ENCODE measurements around the gene B3GNT5. TPM values are rescaled to one million over a fixed set of nuclear protein-coding genes. Genes with fewer than 3 reads are reported as not detected.

The B3GNT5 gene
- total RNA-seq (2.2 TPM), polyA plus RNA-seq (under 1 TPM; 0.23 to 0.47 (median 0.34) TPM)

GRCh38 chr3:183252973-183253527 is at the start of gene B3GNT5:
Gene B3GNT5, plus strand, starts transcription at chr3:183253253. Its CDS starts 16,546 bp downstream, at chr3:183269799.
- Mint-ChIP-seq H3K9me3 (no peaks in the 10 kb centered on the region), H3K27me3 (peaks cover 31% of the 10 kb centered on the region), H3K27ac (no peak within 1 kb of the TSS), H3K4me3 (peak within 1 kb of the TSS in 3 of 4 donors; percentile 76 to 82 (median 78)), H3K36me3 (no peaks in the 10 kb centered on the region), H3K4me1 (peaks cover 0 to 13% (median 3%) of the 10 kb centered on the region in 4 donors)
- H3K4me3 ChIP-seq (ENCODE audit: low read depth, low read length), result peak within 1 kb of the TSS; percentile 75
- no peaks in the 10 kb centered on the region for H3K9me3 ChIP-seq (ENCODE audit: control insufficient read depth in 2 of 2, low read length in 2 of 2)
- no peaks in the 10 kb centered on the region for H3K36me3 ChIP-seq (ENCODE audit: control insufficient read depth, insufficient read depth, low read length)
- peaks cover 12% of the 10 kb centered on the region for H3K27me3 ChIP-seq (ENCODE audit: control insufficient read depth, insufficient read depth, low read length)
- peaks cover 19% of the 10 kb centered on the region for H3K4me1 ChIP-seq (ENCODE audit: control insufficient read depth, insufficient read depth, low read length, poor library complexity, severe bottlenecking)
- DNase-seq, result peak in 2 of 3 donors; percentile 15 to 52
- ATAC-seq (ENCODE audit: low read depth in 2 of 2), result peak in 1 of 2 donors; percentile 27
- H3K27ac ChIP-seq (ENCODE audit: insufficient read depth, low read length, poor library complexity, severe bottlenecking), result no peak within 1 kb of the TSS

DNA sequence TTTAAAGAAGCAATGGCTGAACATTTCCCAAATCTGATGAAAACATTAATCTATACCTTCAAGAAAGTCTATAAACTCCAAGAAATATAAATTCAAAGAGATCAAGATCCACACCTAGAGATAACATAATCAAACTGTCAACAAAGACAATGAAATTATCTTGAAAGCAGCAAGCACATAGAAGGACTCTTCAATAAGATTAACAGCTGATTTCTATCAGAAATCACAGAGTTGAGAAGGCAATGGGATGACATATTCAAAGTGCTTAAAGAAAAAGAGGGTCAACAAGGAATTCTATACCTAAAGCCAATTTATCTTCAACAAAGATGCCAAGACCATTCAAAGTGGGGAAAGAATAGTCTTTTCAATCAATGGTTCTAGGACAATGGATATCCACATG is 49.4 kb upstream of the B3GNT5 start:
- Mint-ChIP-seq H3K27ac (no peak overlapping the region), H3K27me3 (peaks cover 6% of the 10 kb centered on the region)

GRCh38 chr3:183208260-183208659 is 44.8 kb upstream of the B3GNT5 start:
- Mint-ChIP-seq H3K4me1 (peaks cover 0 to 10% (median 0%) of the 10 kb centered on the region in 4 donors), H3K27ac (no peak overlapping the region), H3K9me3 (peaks cover 0 to 12% (median 5%) of the 10 kb centered on the region in 7 donors), H3K27me3 (peaks cover 6% of the 10 kb centered on the region), H3K36me3 (peaks cover 15% of the 10 kb centered on the region), H3K4me3 (no peak overlapping the region)
- H3K9me3 ChIP-seq (ENCODE audit: control insufficient read depth in 2 of 2, low read length in 2 of 2), result peaks cover 0 to 6% of the 10 kb centered on the region in 2 experiments
- DNase-seq, result no peak
- H3K4me1 ChIP-seq (ENCODE audit: control insufficient read depth, insufficient read depth, low read length, poor library complexity, severe bottlenecking), result no peaks in the 10 kb centered on the region
- no peak overlapping the region for H3K4me3 ChIP-seq (ENCODE audit: low read depth, low read length)
- no peak for ATAC-seq (ENCODE audit: low read depth in 2 of 2)
- no peaks in the 10 kb centered on the region for H3K27me3 ChIP-seq (ENCODE audit: control insufficient read depth, insufficient read depth, low read length)
- H3K27ac ChIP-seq (ENCODE audit: insufficient read depth, low read length, poor library complexity, severe bottlenecking), result no peak overlapping the region
- no peaks in the 10 kb centered on the region for H3K36me3 ChIP-seq (ENCODE audit: control insufficient read depth, insufficient read depth, low read length)

More for the DNA sequence above, 49.4 kb upstream of the B3GNT5 start:
- Histone ChIP-seq H3K36me3 (ENCODE audit: control insufficient read depth, insufficient read depth, low read length) (no peaks in the 10 kb centered on the region), H3K9me3 (ENCODE audit: control insufficient read depth in 2 of 2, low read length in 2 of 2) (peaks cover 0 to 6% of the 10 kb centered on the region in 2 experiments), H3K27ac (ENCODE audit: insufficient read depth, low read length, poor library complexity, severe bottlenecking) (no peak overlapping the region), H3K27me3 (ENCODE audit: control insufficient read depth, insufficient read depth, low read length) (no peaks in the 10 kb centered on the region), H3K4me3 (ENCODE audit: low read depth, low read length) (no peak overlapping the region), H3K4me1 (ENCODE audit: control insufficient read depth, insufficient read depth, low read length, poor library complexity, severe bottlenecking) (no peaks in the 10 kb centered on the region)
- peaks cover 7 to 22% (median 11%) of the 10 kb centered on the region in 4 donors for H3K4me1 Mint-ChIP-seq
- DNase-seq (no peak), ATAC-seq (ENCODE audit: low read depth in 2 of 2) (no peak)
- no peak overlapping the region for H3K4me3 Mint-ChIP-seq
- peaks cover 1 to 13% (median 2%) of the 10 kb centered on the region in 7 donors for H3K9me3 Mint-ChIP-seq
- peaks cover 4% of the 10 kb centered on the region for H3K36me3 Mint-ChIP-seq

- Mint-ChIP-seq H3K27ac (no peak overlapping the region), H3K4me3 (no peak overlapping the region), H3K4me1 (peaks cover 0 to 10% (median 0%) of the 10 kb centered on the region in 4 donors), H3K36me3 (peaks cover 11% of the 10 kb centered on the region), H3K27me3 (peaks cover 6% of the 10 kb centered on the region), H3K9me3 (peaks cover 0 to 6% (median 2%) of the 10 kb centered on the region in 7 donors)
- ATAC-seq (ENCODE audit: low read depth in 2 of 2) (no peak), DNase-seq (no peak)
- Histone ChIP-seq H3K36me3 (ENCODE audit: control insufficient read depth, insufficient read depth, low read length) (no peaks in the 10 kb centered on the region), H3K27me3 (ENCODE audit: control insufficient read depth, insufficient read depth, low read length) (no peaks in the 10 kb centered on the region), H3K4me3 (ENCODE audit: low read depth, low read length) (no peak overlapping the region), H3K9me3 (ENCODE audit: control insufficient read depth in 2 of 2, low read length in 2 of 2) (peaks cover 0 to 2% of the 10 kb centered on the region in 2 experiments), H3K27ac (ENCODE audit: insufficient read depth, low read length, poor library complexity, severe bottlenecking) (no peak overlapping the region), H3K4me1 (ENCODE audit: control insufficient read depth, insufficient read depth, low read length, poor library complexity, severe bottlenecking) (no peaks in the 10 kb centered on the region)
These were observed 44.3 kb upstream of the B3GNT5 start for GRCh38 chr3:183208800-183209199.

GRCh38 chr3:183210341-183210740 is 42.7 kb upstream of the B3GNT5 start:
- H3K9me3 ChIP-seq (ENCODE audit: control insufficient read depth in 2 of 2, low read length in 2 of 2), result no peaks in the 10 kb centered on the region
- DNase-seq (no peak), ATAC-seq (ENCODE audit: low read depth in 2 of 2) (no peak)
- H3K4me3 ChIP-seq (ENCODE audit: low read depth, low read length), result no peak overlapping the region
- H3K27me3 ChIP-seq (ENCODE audit: control insufficient read depth, insufficient read depth, low read length), result no peaks in the 10 kb centered on the region
- no peaks in the 10 kb centered on the region for H3K4me1 ChIP-seq (ENCODE audit: control insufficient read depth, insufficient read depth, low read length, poor library complexity, severe bottlenecking)
- peaks cover 0 to 3% (median 0%) of the 10 kb centered on the region in 7 donors for H3K9me3 Mint-ChIP-seq
- no peak overlapping the region for H3K27ac Mint-ChIP-seq
- H3K27ac ChIP-seq (ENCODE audit: insufficient read depth, low read length, poor library complexity, severe bottlenecking), result no peak overlapping the region
- H3K36me3 Mint-ChIP-seq, result peaks cover 11% of the 10 kb centered on the region
- no peaks in the 10 kb centered on the region for H3K36me3 ChIP-seq (ENCODE audit: control insufficient read depth, insufficient read depth, low read length)
- no peak overlapping the region for H3K4me3 Mint-ChIP-seq
- H3K4me1 Mint-ChIP-seq, result peaks cover 0 to 10% (median 0%) of the 10 kb centered on the region in 4 donors
- peaks cover 6% of the 10 kb centered on the region for H3K27me3 Mint-ChIP-seq

DNA sequence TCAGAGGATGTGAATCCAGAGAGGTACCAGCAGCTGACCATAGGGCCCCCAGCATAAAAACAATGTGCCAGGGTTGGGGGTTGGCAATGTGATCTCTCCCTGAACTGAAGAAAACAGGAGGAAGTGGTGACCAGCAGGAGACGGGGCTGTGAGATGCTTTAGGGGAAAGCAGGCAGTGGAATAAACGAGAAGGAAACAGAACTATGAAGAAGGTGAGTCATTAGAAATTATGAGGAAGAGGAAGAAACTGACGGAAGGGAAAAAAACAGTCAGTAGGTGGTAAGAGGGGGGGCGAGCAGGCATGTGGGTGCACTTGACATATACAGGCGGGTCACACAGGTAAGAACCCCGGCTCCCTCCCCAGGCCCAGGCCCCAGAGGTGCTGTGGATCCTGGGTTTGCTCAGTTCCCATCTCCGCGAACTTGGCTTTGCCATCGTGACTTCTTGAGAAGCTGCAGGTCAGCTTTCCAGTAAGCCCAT is 42.2 kb upstream of the B3GNT5 start:
- no peaks in the 10 kb centered on the region for H3K4me1 ChIP-seq (ENCODE audit: control insufficient read depth, insufficient read depth, low read length, poor library complexity, severe bottlenecking)
- no peaks in the 10 kb centered on the region for H3K27me3 ChIP-seq (ENCODE audit: control insufficient read depth, insufficient read depth, low read length)
- no peaks in the 10 kb centered on the region for H3K9me3 ChIP-seq (ENCODE audit: control insufficient read depth in 2 of 2, low read length in 2 of 2)
- peak overlapping the region in 1 of 3 donors; percentile 71 for H3K27ac Mint-ChIP-seq
- peaks cover 3% of the 10 kb centered on the region for H3K27me3 Mint-ChIP-seq
- H3K36me3 ChIP-seq (ENCODE audit: control insufficient read depth, insufficient read depth, low read length), result no peaks in the 10 kb centered on the region
- H3K4me3 Mint-ChIP-seq, result no peak overlapping the region
- H3K4me1 Mint-ChIP-seq, result peaks cover 0 to 10% (median 0%) of the 10 kb centered on the region in 4 donors
- ATAC-seq (ENCODE audit: low read depth in 2 of 2) (peak in 1 of 2 donors; percentile 37), DNase-seq (no peak)
- H3K36me3 Mint-ChIP-seq, result peaks cover 15% of the 10 kb centered on the region
- H3K4me3 ChIP-seq (ENCODE audit: low read depth, low read length), result no peak overlapping the region
- peaks cover 0 to 3% (median 0%) of the 10 kb centered on the region in 7 donors for H3K9me3 Mint-ChIP-seq
- no peak overlapping the region for H3K27ac ChIP-seq (ENCODE audit: insufficient read depth, low read length, poor library complexity, severe bottlenecking)

- H3K27ac ChIP-seq (ENCODE audit: insufficient read depth, low read length, poor library complexity, severe bottlenecking), result no peak overlapping the region
- Mint-ChIP-seq H3K4me3 (no peak overlapping the region), H3K9me3 (peaks cover 0 to 3% (median 0%) of the 10 kb centered on the region in 7 donors), H3K4me1 (peaks cover 0 to 10% (median 0%) of the 10 kb centered on the region in 4 donors), H3K36me3 (peaks cover 15% of the 10 kb centered on the region), H3K27me3 (no peaks in the 10 kb centered on the region), H3K27ac (peak overlapping the region in 1 of 3 donors; percentile 71)
- H3K4me3 ChIP-seq (ENCODE audit: low read depth, low read length), result no peak overlapping the region
- no peaks in the 10 kb centered on the region for H3K9me3 ChIP-seq (ENCODE audit: control insufficient read depth in 2 of 2, low read length in 2 of 2)
- H3K4me1 ChIP-seq (ENCODE audit: control insufficient read depth, insufficient read depth, low read length, poor library complexity, severe bottlenecking), result no peaks in the 10 kb centered on the region
- H3K36me3 ChIP-seq (ENCODE audit: control insufficient read depth, insufficient read depth, low read length), result no peaks in the 10 kb centered on the region
- DNase-seq, result no peak
- ATAC-seq (ENCODE audit: low read depth in 2 of 2), result no peak
- H3K27me3 ChIP-seq (ENCODE audit: control insufficient read depth, insufficient read depth, low read length), result no peaks in the 10 kb centered on the region
These were observed 41.7 kb upstream of the B3GNT5 start for GRCh38 chr3:183211352-183211751.

GRCh38 chr3:183212096-183212495 is 41.0 kb upstream of the B3GNT5 start:
- DNase-seq (no peak), ATAC-seq (ENCODE audit: low read depth in 2 of 2) (no peak)
- peaks cover 15% of the 10 kb centered on the region for H3K36me3 Mint-ChIP-seq
- H3K27ac Mint-ChIP-seq, result no peak overlapping the region
- Histone ChIP-seq H3K27me3 (ENCODE audit: control insufficient read depth, insufficient read depth, low read length) (no peaks in the 10 kb centered on the region), H3K9me3 (ENCODE audit: control insufficient read depth in 2 of 2, low read length in 2 of 2) (no peaks in the 10 kb centered on the region), H3K27ac (ENCODE audit: insufficient read depth, low read length, poor library complexity, severe bottlenecking) (no peak overlapping the region), H3K36me3 (ENCODE audit: control insufficient read depth, insufficient read depth, low read length) (no peaks in the 10 kb centered on the region), H3K4me1 (ENCODE audit: control insufficient read depth, insufficient read depth, low read length, poor library complexity, severe bottlenecking) (no peaks in the 10 kb centered on the region), H3K4me3 (ENCODE audit: low read depth, low read length) (no peak overlapping the region)
- H3K27me3 Mint-ChIP-seq, result no peaks in the 10 kb centered on the region
- peaks cover 0 to 4% (median 0%) of the 10 kb centered on the region in 4 donors for H3K4me1 Mint-ChIP-seq
- H3K9me3 Mint-ChIP-seq, result peaks cover 0 to 3% (median 0%) of the 10 kb centered on the region in 7 donors
- H3K4me3 Mint-ChIP-seq, result no peak overlapping the region
